ENCODE data around the gene SOCS7.

Gene SOCS7

DNA sequence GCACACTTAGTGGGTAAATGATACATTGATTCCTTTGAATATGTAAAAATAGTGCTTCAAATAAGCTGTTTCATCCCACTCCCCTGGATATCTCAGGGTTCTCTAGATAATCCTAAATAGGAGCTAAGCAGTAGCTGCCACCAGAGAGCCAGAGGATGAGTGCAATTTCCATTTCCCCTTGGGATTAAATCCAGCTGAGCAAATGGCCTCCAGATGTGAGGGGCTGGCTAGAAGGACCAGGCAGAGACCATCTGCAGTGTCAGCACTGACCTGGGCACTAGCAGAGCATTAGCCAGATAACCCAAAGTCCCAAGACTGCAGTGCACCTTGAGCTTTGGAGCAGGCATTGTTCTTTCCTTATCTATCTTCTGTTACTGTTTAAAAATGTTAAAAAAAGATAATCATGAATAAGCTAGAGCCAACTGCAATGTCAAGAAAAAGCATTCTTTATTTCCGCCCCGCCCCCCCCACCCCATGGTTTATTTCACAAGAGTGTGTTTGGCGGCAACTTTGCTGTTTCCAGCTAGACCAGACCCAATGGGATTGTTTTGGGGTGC is 27.4 kb upstream of the SOCS7 start:
- H2AFZ ChIP-seq (ENCODE audit: low read length): no peak overlapping the region
- no peak overlapping the region for H3K9ac ChIP-seq (ENCODE audit: low read length)
- H3F3A ChIP-seq (ENCODE audit: insufficient read depth, low read length): no peaks in the 10 kb centered on the region
- H3K27me3 ChIP-seq (replicated peaks; ENCODE audit: insufficient read depth, low read length): no peaks in the 10 kb centered on the region
- H4K20me1 ChIP-seq (ENCODE audit: insufficient read depth, low read length): no peaks in the 10 kb centered on the region
- no peaks in the 10 kb centered on the region for H3K9me2 ChIP-seq (replicated peaks; ENCODE audit: insufficient read depth, low read length)
- H3K27ac ChIP-seq (ENCODE audit: low read length): no peak overlapping the region
- no peaks in the 10 kb centered on the region for H3K79me2 ChIP-seq (ENCODE audit: low read length)
- peaks cover 3% of the 10 kb centered on the region; the same call in 1 of the 2 replicates for H3K36me3 ChIP-seq (replicated peaks; ENCODE audit: insufficient read depth, low read length)
- no peaks in the 10 kb centered on the region for H3K4me1 ChIP-seq (ENCODE audit: low read length)
- H3K9me3 ChIP-seq (replicated peaks; ENCODE audit: insufficient read depth, low read length): no peaks in the 10 kb centered on the region
- TF ChIP-seq EZH2 (optimal IDR thresholded peaks at IDR 0.05; ENCODE audit: low read depth, low read length): no peak
- TF ChIP-seq EZH2phosphoT487 (IDR thresholded peaks at IDR 0.05; ENCODE audit: low read length): no peak
- TF ChIP-seq, protein P1, sequence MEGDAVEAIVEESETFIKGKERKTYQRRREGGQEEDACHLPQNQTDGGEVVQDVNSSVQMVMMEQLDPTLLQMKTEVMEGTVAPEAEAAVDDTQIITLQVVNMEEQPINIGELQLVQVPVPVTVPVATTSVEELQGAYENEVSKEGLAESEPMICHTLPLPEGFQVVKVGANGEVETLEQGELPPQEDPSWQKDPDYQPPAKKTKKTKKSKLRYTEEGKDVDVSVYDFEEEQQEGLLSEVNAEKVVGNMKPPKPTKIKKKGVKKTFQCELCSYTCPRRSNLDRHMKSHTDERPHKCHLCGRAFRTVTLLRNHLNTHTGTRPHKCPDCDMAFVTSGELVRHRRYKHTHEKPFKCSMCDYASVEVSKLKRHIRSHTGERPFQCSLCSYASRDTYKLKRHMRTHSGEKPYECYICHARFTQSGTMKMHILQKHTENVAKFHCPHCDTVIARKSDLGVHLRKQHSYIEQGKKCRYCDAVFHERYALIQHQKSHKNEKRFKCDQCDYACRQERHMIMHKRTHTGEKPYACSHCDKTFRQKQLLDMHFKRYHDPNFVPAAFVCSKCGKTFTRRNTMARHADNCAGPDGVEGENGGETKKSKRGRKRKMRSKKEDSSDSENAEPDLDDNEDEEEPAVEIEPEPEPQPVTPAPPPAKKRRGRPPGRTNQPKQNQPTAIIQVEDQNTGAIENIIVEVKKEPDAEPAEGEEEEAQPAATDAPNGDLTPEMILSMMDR (IDR thresholded peaks at IDR 0.05; ENCODE audit: low read length): no peak
- H3K4me2 ChIP-seq (ENCODE audit: low read depth, low read length): no peak overlapping the region
- no peak overlapping the region for H3K4me3 ChIP-seq (ENCODE audit: low read length)
- no peak for DNase-seq

DNA sequence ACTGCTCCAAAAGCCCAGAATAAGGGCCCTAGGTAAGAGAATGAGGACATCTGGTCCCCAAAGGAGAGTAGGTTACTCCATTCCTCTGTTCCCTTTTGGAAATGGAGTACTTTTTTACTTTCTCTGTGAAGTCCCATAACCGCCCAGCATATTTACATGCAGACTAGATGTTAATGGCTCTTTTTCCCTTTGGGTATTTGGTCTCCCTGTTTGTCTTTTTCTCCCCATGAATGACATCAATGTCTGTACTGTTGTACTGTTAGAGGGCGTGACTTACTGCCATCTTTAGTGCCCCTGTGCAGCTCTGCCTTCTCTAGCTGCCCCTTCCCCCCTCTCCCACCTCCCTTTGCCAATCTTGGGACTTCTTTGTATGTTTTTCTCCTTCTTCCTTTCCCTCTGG is 26.9 kb upstream of the SOCS7 start:
- no peak for TF ChIP-seq EZH2phosphoT487 (IDR thresholded peaks at IDR 0.05; ENCODE audit: low read length)
- TF ChIP-seq EZH2 (optimal IDR thresholded peaks at IDR 0.05; ENCODE audit: low read depth, low read length): no peak
- TF ChIP-seq, protein P1 (IDR thresholded peaks at IDR 0.05; ENCODE audit: low read length): no peak
- Histone ChIP-seq H3F3A (ENCODE audit: insufficient read depth, low read length) (no peaks in the 10 kb centered on the region), H3K4me1 (ENCODE audit: low read length) (no peaks in the 10 kb centered on the region), H3K4me3 (ENCODE audit: low read length) (no peak overlapping the region), H3K79me2 (ENCODE audit: low read length) (no peaks in the 10 kb centered on the region), H3K27me3 (replicated peaks; ENCODE audit: insufficient read depth, low read length) (no peaks in the 10 kb centered on the region), H3K9me2 (replicated peaks; ENCODE audit: insufficient read depth, low read length) (no peaks in the 10 kb centered on the region), H2AFZ (ENCODE audit: low read length) (no peak overlapping the region), H3K36me3 (replicated peaks; ENCODE audit: insufficient read depth, low read length) (peaks cover 3% of the 10 kb centered on the region; the same call in 1 of the 2 replicates), H3K27ac (ENCODE audit: low read length) (no peak overlapping the region), H4K20me1 (ENCODE audit: insufficient read depth, low read length) (no peaks in the 10 kb centered on the region), H3K4me2 (ENCODE audit: low read depth, low read length) (no peak overlapping the region), H3K9ac (ENCODE audit: low read length) (no peak overlapping the region), H3K9me3 (replicated peaks; ENCODE audit: insufficient read depth, low read length) (no peaks in the 10 kb centered on the region)
- DNase-seq: no peak

DNA sequence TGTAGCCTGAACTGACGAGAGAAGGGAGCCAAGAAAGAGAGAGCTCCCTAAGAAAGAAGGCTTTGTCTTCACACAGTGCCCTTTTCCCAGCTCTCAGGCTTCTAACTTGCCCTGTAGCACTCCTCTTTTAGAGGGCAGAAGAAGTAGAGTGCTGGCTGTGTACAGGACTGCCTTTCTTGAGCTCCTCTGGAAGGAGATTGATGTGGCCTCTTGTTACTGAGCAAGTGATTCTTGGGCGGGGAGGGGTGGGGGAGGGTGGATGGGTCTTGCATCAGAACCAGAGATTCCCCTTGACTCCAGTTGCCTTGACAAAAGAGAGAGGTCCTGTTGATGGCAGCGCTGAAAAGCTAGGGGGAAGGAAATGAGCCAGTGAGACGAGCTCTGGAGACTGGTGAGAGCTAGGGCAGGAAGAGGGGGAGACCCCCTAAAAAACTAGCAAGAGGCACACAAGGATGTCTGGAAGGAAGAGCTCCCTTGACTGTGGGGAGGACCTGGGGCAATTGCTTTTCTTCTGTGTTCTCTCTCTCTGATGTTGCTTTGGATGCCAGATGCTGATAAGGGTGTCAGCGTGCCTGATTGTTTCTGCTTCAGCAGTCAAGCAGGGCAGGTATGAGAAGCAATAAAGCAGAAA is 26.3 kb upstream of the SOCS7 start:
- H3K27ac ChIP-seq (ENCODE audit: low read length): no peak overlapping the region
- no peak for TF ChIP-seq EZH2phosphoT487 (IDR thresholded peaks at IDR 0.05; ENCODE audit: low read length)
- no peak for TF ChIP-seq EZH2 (optimal IDR thresholded peaks at IDR 0.05; ENCODE audit: low read depth, low read length)
- TF ChIP-seq, protein P1 (IDR thresholded peaks at IDR 0.05; ENCODE audit: low read length): no peak

More for the DNA sequence above, 26.3 kb upstream of the SOCS7 start:
- Histone ChIP-seq H3K9me3 (replicated peaks; ENCODE audit: insufficient read depth, low read length) (no peaks in the 10 kb centered on the region), H3K27me3 (replicated peaks; ENCODE audit: insufficient read depth, low read length) (no peaks in the 10 kb centered on the region), H2AFZ (ENCODE audit: low read length) (no peak overlapping the region), H3K4me1 (ENCODE audit: low read length) (no peaks in the 10 kb centered on the region), H3K4me3 (ENCODE audit: low read length) (no peak overlapping the region), H3K4me2 (ENCODE audit: low read depth, low read length) (no peak overlapping the region), H3K9ac (ENCODE audit: low read length) (no peak overlapping the region), H3K9me2 (replicated peaks; ENCODE audit: insufficient read depth, low read length) (no peaks in the 10 kb centered on the region), H3K79me2 (ENCODE audit: low read length) (no peaks in the 10 kb centered on the region), H4K20me1 (ENCODE audit: insufficient read depth, low read length) (no peaks in the 10 kb centered on the region), H3K36me3 (replicated peaks; ENCODE audit: insufficient read depth, low read length) (peaks cover 3% of the 10 kb centered on the region; the same call in 1 of the 2 replicates), H3F3A (ENCODE audit: insufficient read depth, low read length) (no peaks in the 10 kb centered on the region)
- no peak for DNase-seq
